Rectal smooth muscle tissue (tissue), 1 donor: Measurements from ENCODE around the gene KCNT1.

Experiments
- H3K27ac ChIP-seq: one replicate; pipeline ENCODE4 v1.7.0; 2013; ENCODE audit warnings: low read depth, low read length, inconsistent platforms
- H3K27me3 ChIP-seq: one replicate; pipeline ENCODE4 v1.7.0; 2013; ENCODE audit warnings: low read length; ENCODE audit not compliant: control insufficient read depth, insufficient read depth
- H3K36me3 ChIP-seq: one replicate; pipeline ENCODE4 v1.7.0; 2013; ENCODE audit warnings: low read length; ENCODE audit not compliant: control insufficient read depth, insufficient read depth
- H3K4me1 ChIP-seq: one replicate; pipeline ENCODE4 v1.7.0; 2013; ENCODE audit warnings: low read length; ENCODE audit not compliant: control insufficient read depth, insufficient read depth
- H3K4me3 ChIP-seq: one replicate; pipeline ENCODE4 v1.7.0; 2013; ENCODE audit warnings: low read length
- H3K9ac ChIP-seq: one replicate; pipeline ENCODE4 v1.7.0; 2013; ENCODE audit warnings: low read length

Gene KCNT1

DNA sequence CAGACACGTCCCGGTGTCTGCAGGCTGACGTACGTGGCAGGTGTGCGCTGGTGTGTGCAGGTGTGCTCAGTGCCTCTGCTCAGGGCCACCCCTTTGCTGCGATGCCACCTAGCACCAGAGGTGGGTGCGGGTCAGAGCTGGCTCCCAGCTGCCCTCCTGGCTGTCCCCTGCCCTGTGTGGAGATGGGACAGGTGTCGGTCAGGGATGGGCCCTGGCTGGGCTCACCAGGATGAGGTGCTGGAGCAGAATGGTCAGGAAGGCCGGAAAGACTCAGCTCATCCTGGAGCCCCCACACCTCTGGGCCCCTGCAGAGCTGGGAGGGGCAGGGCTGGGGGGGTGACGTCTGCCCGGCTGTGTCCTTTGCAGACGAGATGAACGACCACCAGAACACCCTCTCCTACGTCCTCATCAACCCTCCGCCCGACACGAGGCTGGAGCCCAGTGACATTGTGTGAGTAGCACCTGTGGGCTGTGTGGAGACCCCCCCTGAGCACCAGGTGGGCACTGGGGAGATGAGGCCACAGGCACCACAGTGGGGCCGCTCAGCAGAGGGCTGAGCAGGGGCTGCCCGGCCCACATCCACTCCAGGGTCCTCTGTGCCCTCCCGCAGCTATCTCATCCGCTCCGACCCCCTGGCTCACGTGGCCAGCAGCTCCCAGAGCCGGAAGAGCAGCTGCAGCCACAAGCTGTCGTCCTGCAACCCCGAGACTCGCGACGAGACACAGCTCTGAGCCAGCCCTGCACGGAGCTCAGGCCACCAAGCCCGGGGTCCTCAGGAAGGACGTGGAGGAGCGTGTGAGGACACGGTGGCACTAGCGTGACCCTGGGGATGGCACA lies 89.7 kb downstream of the KCNT1 start:
- H3K27me3 ChIP-seq, result no peaks in the 10 kb centered on the region
- H3K4me3 ChIP-seq, result no peak overlapping the region

DNA sequence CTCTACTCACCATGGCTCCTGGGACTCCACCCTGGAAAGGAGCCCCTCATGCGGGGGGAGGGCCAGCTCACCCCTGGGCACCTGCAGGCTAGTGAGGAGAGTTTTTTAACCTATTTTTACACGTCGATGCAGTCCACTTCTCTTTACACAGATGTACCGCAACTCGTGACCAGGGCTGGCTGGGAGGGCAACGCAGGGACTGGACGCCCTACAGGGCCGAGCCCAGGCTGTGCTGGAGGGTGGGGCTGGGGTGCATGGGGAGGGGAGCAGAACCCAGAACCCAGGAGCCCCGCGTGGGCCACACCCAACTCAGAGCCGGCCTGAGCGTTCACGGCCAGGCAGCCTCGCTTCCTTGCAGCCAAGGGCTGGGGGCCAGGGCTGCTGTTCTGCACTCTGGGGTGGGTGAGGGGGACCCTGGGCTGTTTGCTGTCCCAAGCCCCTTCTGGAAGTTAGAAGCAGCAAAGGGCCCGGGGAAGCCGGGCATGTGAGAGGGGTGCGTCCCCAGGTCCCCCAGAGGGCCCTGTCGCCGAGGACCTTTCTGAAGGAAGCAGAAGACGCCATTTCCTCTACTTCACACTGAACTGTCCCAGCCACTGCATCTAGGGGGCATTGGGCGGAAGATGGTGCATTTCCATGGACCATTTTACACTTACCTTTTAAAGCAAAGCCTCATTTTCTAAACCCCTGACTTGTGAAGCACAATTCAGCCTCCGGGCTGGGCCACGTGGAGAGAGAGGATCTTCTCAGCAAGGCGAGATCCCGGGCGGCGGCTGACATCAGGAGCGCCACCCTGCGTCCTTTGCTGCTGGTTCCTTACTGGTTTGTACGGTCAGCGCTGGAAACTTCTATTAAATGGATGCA lies 90.5 kb downstream of the KCNT1 start:
- H3K9ac ChIP-seq, result no peak overlapping the region
- H3K4me1 ChIP-seq, result no peaks in the 10 kb centered on the region
- no peaks in the 10 kb centered on the region for H3K36me3 ChIP-seq
- H3K4me3 ChIP-seq, result no peak overlapping the region
- no peak overlapping the region for H3K27ac ChIP-seq
- H3K27me3 ChIP-seq, result no peaks in the 10 kb centered on the region

More for the DNA sequence above, 89.7 kb downstream of the KCNT1 start:
- H3K4me1 ChIP-seq, result no peaks in the 10 kb centered on the region
- H3K9ac ChIP-seq, result no peak overlapping the region
- no peaks in the 10 kb centered on the region for H3K36me3 ChIP-seq
- H3K27ac ChIP-seq, result no peak overlapping the region

DNA sequence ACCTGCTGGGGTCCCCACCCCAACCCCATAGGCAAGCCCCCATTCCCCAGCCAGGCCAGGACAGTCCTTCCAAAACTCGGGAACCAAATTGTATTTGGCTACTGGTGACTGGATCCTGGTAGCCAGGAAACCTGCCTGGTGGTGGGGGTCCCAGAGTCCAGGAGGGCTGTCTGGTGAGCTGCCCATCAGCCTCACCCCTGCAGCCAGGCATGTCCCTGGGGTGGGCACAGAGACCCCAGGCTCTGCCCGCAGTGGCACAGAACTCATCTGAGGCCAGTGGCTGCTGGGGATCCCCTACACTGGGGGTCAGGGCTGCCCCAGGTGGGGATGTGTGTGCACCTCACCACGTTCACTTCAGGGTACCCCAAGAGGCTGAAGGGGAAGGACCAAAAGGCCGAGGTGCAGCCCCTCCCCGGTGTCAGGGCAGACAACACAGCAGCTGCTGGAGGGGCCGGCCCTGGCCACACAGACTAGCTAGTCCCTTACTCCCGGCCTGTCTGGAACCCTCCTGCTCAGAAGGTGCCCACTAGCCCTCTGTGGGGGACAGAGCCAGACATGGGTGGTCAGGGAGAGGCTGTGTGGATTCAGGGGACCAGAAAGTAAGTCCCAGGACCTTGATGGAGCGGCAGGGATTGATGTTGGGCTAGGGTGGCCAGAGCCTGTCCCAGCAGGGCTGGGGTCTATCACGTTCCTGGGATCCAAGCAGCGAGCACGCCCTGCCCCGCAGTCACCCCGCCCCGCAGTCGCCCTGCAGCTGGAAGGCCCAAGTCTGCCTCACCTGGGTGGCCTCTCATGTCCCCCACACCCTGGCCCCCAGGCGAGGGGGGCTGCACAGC lies 91.5 kb downstream of the KCNT1 start:
- H3K9ac ChIP-seq, result no peak overlapping the region
- H3K4me1 ChIP-seq, result no peaks in the 10 kb centered on the region
- no peak overlapping the region for H3K4me3 ChIP-seq
- H3K36me3 ChIP-seq, result no peaks in the 10 kb centered on the region
- no peaks in the 10 kb centered on the region for H3K27me3 ChIP-seq
- H3K27ac ChIP-seq, result no peak overlapping the region

DNA sequence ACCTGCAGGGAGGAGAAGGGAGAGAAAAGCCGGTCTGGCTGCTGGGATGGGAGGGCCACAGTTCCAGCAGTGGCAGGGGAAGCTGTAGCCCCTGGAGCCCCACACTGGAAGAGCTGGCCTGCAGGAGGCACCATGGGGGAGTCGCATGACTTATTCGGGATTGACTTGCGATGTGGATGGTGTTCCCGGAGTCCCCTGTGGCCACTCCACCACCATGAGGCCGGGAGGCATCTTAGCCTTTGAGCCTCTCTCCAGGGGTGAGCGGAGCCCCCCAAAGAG lies 92.0 kb downstream of the KCNT1 start:
- no peak overlapping the region for H3K4me3 ChIP-seq
- H3K4me1 ChIP-seq, result no peaks in the 10 kb centered on the region
- H3K27me3 ChIP-seq, result no peaks in the 10 kb centered on the region

DNA sequence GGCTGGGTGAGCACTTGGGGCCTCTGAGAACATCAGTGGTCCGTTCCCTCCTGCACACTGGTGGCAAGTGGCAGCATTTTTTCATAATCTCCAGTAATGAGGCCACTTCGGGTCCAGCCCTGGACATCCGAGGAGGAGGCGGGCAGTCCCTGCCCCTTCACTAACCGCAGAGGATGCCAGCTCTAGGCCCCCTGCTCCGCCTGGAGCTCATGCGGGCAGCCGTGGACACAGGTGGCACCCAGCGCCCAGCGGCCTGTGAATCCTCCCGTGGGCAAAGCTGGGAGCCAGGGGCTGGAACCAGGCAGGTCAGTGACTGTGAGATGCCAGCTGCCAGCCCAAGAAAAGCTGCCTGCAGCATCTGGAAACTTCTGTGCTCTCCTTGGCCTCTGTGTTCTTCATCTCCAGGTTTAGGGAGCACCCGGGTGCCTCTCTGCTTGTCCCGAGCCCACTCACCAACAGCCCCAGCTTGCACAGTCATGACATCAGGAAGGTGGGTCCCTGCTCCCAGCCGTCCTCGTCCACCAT lies 92.4 kb downstream of the KCNT1 start:
- no peaks in the 10 kb centered on the region for H3K27me3 ChIP-seq
- H3K36me3 ChIP-seq, result no peaks in the 10 kb centered on the region
- H3K27ac ChIP-seq, result no peak overlapping the region
- no peak overlapping the region for H3K9ac ChIP-seq
- H3K4me3 ChIP-seq, result no peak overlapping the region
- no peaks in the 10 kb centered on the region for H3K4me1 ChIP-seq

More for the DNA sequence above, 92.0 kb downstream of the KCNT1 start:
- no peak overlapping the region for H3K9ac ChIP-seq
- no peaks in the 10 kb centered on the region for H3K36me3 ChIP-seq
- H3K27ac ChIP-seq, result no peak overlapping the region

DNA sequence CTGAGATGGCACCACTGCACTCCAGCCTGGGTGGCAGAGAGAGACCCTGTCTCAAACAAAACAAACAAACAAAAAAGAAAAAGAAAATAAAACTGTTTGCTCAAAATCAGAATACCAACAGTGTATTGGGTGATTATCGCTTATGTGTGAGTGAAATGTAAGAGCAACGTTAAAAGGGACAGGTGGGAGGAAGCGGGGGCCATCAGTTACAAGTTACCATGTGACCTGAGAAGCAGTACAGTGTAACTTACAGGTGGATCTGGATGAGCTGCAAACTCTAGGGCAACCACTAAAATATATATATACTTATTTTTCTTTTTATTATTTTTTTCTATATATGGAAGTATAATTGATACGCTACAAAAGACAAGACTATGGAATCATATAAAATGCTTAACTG lies 93.4 kb downstream of the KCNT1 start:
- H3K36me3 ChIP-seq, result no peaks in the 10 kb centered on the region
- no peak overlapping the region for H3K9ac ChIP-seq
- no peaks in the 10 kb centered on the region for H3K27me3 ChIP-seq
- no peak overlapping the region for H3K27ac ChIP-seq
- no peak overlapping the region for H3K4me3 ChIP-seq
- H3K4me1 ChIP-seq, result no peaks in the 10 kb centered on the region

DNA sequence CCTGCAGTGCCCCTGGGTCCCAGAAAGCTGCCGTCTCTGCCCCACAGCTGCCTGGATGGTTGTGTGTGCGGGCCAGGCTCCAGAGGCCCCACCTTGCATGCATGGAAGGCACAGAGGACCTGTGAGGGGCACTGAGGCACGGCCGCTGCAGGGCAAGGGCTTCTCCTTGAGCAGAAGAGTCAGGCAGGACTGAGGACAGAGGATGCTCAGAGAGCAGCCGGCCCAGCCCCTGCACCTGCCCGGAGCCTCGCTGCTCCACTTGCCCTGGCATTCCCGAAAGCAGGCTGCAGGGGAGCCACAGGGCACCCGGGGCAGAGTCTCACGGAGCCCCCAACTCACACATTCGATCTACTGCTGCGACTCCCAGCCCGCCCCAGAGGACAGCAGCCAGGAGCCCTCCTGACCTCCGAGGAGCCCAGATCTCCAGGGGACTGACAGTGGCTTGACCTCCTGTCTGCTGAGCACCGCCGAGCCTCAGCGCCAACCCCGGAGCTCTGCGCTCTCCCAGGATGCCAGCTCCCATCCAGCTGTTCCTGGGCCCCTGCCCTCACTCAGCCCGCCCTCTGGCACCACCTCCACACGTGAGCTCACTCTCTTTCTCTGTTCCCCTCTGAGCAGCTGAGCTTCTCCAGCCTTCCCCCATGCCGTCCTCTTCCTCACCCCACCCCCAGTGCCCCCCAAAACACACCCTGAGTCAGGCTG lies 95.0 kb downstream of the KCNT1 start:
- Histone ChIP-seq H3K9ac (no peak overlapping the region), H3K4me1 (no peaks in the 10 kb centered on the region), H3K27me3 (no peaks in the 10 kb centered on the region), H3K4me3 (no peak overlapping the region), H3K36me3 (no peaks in the 10 kb centered on the region), H3K27ac (no peak overlapping the region)

DNA sequence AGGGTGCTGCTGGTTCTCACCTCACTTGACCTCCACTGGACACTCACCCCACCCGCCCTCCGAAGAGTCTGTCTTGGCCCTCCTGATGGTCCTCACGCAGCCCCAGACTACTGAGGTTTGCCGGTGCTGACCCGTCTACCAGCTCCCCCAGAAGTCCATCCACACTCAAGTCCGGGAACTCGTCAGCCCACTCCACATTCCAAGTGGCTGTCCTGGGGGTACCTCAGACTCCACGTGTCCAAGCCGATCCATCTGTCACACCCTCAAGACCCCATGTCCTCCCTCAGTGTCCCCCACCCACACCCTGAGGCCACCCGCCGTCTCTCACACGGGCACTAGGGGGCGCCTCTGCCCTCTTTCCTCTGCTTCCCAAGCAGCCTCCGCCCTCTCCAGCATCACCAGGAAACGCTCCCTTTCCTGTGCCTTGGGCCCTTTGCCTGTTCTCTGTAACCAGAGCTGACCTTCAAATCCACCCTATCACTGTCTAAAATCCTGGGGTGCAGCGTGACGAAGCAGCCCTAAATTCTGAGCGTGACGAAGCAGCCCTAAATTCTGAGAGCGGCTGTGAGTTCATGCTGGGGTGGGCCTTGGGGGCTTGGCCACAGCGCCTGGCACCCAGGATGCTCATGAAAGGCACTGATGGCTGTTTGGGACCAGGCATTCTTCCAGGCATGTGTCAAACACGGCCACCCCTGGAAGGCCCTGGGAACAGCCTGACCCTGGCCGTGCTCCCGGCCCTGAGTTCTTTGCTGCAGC lies 95.7 kb downstream of the KCNT1 start:
- H3K4me3 ChIP-seq, result no peak overlapping the region
- H3K27ac ChIP-seq, result no peak overlapping the region
- H3K4me1 ChIP-seq, result no peaks in the 10 kb centered on the region
- no peak overlapping the region for H3K9ac ChIP-seq
- no peaks in the 10 kb centered on the region for H3K36me3 ChIP-seq
- no peaks in the 10 kb centered on the region for H3K27me3 ChIP-seq

DNA sequence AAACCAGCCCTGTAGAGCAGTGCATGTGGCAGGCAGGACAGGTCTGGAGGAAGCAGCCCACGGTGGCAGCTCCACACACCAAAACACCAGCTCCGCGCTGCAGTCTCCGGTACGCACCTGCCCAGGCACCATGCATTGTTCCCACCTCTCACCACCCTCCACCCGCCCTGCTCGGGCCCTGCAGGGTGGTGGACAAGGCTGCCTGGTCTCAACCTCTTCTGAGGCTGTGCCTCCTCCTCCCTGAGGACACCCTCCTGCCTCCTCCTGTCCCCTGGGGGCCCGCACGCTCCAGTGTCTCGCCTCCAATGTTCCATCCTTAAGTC lies 96.2 kb downstream of the KCNT1 start:
- Histone ChIP-seq H3K4me3 (no peak overlapping the region), H3K36me3 (no peaks in the 10 kb centered on the region), H3K27ac (no peak overlapping the region), H3K9ac (no peak overlapping the region), H3K4me1 (no peaks in the 10 kb centered on the region), H3K27me3 (no peaks in the 10 kb centered on the region)

DNA sequence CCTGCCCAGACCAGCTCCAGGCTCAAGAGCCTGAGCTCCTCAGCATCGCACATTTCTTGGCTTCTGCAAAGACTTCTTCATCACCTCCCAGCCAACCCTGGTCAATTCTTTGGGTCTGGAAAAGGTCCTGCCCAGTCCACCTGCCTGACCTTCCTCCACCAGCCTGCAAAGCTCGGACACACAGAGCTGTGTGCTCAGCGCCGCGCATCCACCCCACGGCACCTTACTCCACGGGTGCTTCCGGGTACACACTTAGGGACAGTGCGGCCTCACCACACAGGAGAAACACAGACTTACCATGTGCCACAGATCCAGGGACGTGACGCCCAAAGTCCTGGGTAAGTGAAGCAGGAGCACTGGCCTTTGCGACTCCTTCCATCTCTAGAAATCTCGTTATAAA lies 97.3 kb downstream of the KCNT1 start:
- no peak overlapping the region for H3K27ac ChIP-seq
- H3K9ac ChIP-seq, result no peak overlapping the region
- H3K4me1 ChIP-seq, result no peaks in the 10 kb centered on the region
- H3K4me3 ChIP-seq, result no peak overlapping the region
- H3K27me3 ChIP-seq, result no peaks in the 10 kb centered on the region
- no peaks in the 10 kb centered on the region for H3K36me3 ChIP-seq

DNA sequence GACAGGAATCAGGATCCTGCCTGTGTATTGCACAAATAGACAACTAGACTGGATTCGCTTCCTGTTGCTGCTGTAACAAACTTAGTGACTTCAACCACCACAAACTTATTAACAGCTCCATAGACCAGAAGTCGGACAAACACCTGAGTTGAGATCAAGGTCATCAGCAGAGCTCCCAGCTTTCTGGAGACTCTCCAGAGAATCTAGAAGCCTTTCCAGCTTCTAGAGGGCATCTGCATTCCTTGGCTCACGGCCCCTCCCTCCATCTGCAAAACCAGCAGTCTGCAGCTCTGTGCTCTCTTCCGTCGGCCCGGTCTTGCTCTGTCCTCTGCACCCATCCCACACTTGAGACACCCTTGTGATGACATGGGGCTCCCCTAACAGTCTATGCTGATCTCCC lies 99.1 kb downstream of the KCNT1 start:
- no peak overlapping the region for H3K27ac ChIP-seq
- H3K4me1 ChIP-seq, result no peaks in the 10 kb centered on the region
- H3K27me3 ChIP-seq, result no peaks in the 10 kb centered on the region
- H3K9ac ChIP-seq, result no peak overlapping the region
- no peaks in the 10 kb centered on the region for H3K36me3 ChIP-seq
- no peak overlapping the region for H3K4me3 ChIP-seq
